IMR-90 (cell line): ENCODE results near the gene GGT6. TPM values are rescaled to one million over a fixed set of nuclear protein-coding genes. Genes with fewer than 3 reads are reported as not detected.

Experiments used
- ATAC-seq: fragments of 200-7000 bp; cut with Tn5 transposase; 2 replicates; pipeline ENCODE4 v1.9.1; 2020; ENCODE audit warnings: low read depth, mild to moderate bottlenecking, moderate library complexity
- BruUV-seq: library from RNA; stranded (reverse); fragments of 400-500 nt; replicated peaks from 2 replicates; lab custom pipeline; 2021; lab: Mats Ljungman, UMichigan
- CTCF ChIA-PET: fragments of 300-600 bp; formaldehyde crosslinking; extraction: SDS; loops from one replicate; lab custom pipeline; 2021; ENCODE audit warnings: antibody characterized with exemption; lab: Yijun Ruan, JAX
- POLR2A ChIA-PET: fragments of 300-600 bp; sonication (Branson Sonifier 250); formaldehyde crosslinking; loops from one replicate; lab custom pipeline; 2022; ENCODE audit warnings: antibody characterized with exemption; ENCODE audit not compliant: unreplicated experiment; lab: Charles Lee
- DNase-seq: peaks from one replicate; pipeline ENCODE4 v3.0.0; 2013
- H2AFZ ChIP-seq: replicated peaks from 2 replicates; pipeline ENCODE3; 2013; ENCODE audit warnings: low read length, mild to moderate bottlenecking; ENCODE audit not compliant: poor library complexity
- H2AK5ac ChIP-seq: 2 replicates; pipeline ENCODE4 v1.6.1; 2013; ENCODE audit warnings: low read depth, low read length, inconsistent platforms
- H2AK9ac ChIP-seq: replicated peaks from 2 replicates; pipeline ENCODE3; 2013; ENCODE audit warnings: mild to moderate bottlenecking, low read depth, low read length, moderate library complexity; ENCODE audit not compliant: poor library complexity
- H2BK120ac ChIP-seq: 2 replicates; pipeline ENCODE4 v1.6.1; 2013; ENCODE audit warnings: low read depth, low read length, inconsistent platforms
- H2BK15ac ChIP-seq: 3 replicates; pipeline ENCODE4 v1.6.1; 2013; ENCODE audit warnings: low read depth, low read length, inconsistent platforms
- H2BK20ac ChIP-seq: 2 replicates; pipeline ENCODE4 v1.6.1; 2013; ENCODE audit warnings: low read depth, mild to moderate bottlenecking, inconsistent platforms, low read length, moderate library complexity
- H2BK5ac ChIP-seq: 2 replicates; pipeline ENCODE4 v1.6.1; 2013; ENCODE audit warnings: mild to moderate bottlenecking, low read depth, low read length, inconsistent platforms; ENCODE audit not compliant: poor library complexity, severe bottlenecking
- H3K14ac ChIP-seq: replicated peaks from 2 replicates; pipeline ENCODE4 v1.6.1; 2013; ENCODE audit warnings: low read depth, low read length, inconsistent platforms
- H3K18ac ChIP-seq: 2 replicates; pipeline ENCODE4 v1.6.1; 2013; ENCODE audit warnings: low read depth, low read length, control low read depth
- H3K23ac ChIP-seq: 2 replicates; pipeline ENCODE4 v1.6.1; 2013; ENCODE audit warnings: low read depth, low read length, inconsistent platforms
- H3K27ac ChIP-seq: 2 replicates; pipeline ENCODE4 v1.5.1; 2013; ENCODE audit warnings: mild to moderate bottlenecking, control low read depth, low read length; ENCODE audit not compliant: insufficient read depth
- H3K27me3 ChIP-seq: 2 replicates; pipeline ENCODE4 v1.6.1; 2013; ENCODE audit warnings: low read length; ENCODE audit not compliant: control insufficient read depth, insufficient read depth
- H3K36me3 ChIP-seq: 2 replicates; pipeline ENCODE4 v1.6.1; 2013; ENCODE audit warnings: low read length, mixed read lengths; ENCODE audit not compliant: control insufficient read depth, insufficient read depth
- H3K4ac ChIP-seq: 2 replicates; pipeline ENCODE4 v1.6.1; 2013; ENCODE audit warnings: low read depth, low read length, inconsistent platforms
- H3K4me1 ChIP-seq: 2 replicates; pipeline ENCODE4 v1.6.1; 2013; ENCODE audit warnings: low read length, mixed read lengths; ENCODE audit not compliant: control insufficient read depth, insufficient read depth
- H3K4me2 ChIP-seq: 2 replicates; pipeline ENCODE4 v1.6.1; 2013; ENCODE audit warnings: low read depth, mild to moderate bottlenecking, control low read depth, low read length, moderate library complexity
- H3K4me3 ChIP-seq: 2 replicates; pipeline ENCODE4 v1.5.1; 2013; ENCODE audit warnings: low read depth, mild to moderate bottlenecking, control low read depth, low read length, moderate library complexity; ENCODE audit not compliant: insufficient read depth
- H3K56ac ChIP-seq: 2 replicates; pipeline ENCODE4 v1.6.1; 2013; ENCODE audit warnings: low read length, inconsistent platforms; ENCODE audit not compliant: insufficient read depth; ENCODE audit errors: extremely low read depth
- H3K79me1 ChIP-seq, 2 experiments: 2 replicates each; pipeline ENCODE4 v1.6.1; 2013; ENCODE audit warnings: low read length in 2 of 2, inconsistent platforms in 1 of 2, low read depth in 1 of 2
- H3K9ac ChIP-seq: 2 replicates; pipeline ENCODE4 v1.6.1; 2013; ENCODE audit warnings: low read depth, low read length, control low read depth
- H3K9me1 ChIP-seq: 2 replicates; pipeline ENCODE4 v1.6.1; 2013; ENCODE audit warnings: low read length, inconsistent platforms; ENCODE audit not compliant: insufficient read depth
- H3K9me3 ChIP-seq: 2 replicates; pipeline ENCODE4 v1.6.1; 2013; ENCODE audit warnings: low read length; ENCODE audit not compliant: control insufficient read depth, insufficient read depth
- H4K20me1 ChIP-seq: 2 replicates; pipeline ENCODE4 v1.6.1; 2013; ENCODE audit warnings: low read length, inconsistent platforms; ENCODE audit not compliant: insufficient read depth
- H4K5ac ChIP-seq: 2 replicates; pipeline ENCODE4 v1.6.1; 2013; ENCODE audit warnings: mild to moderate bottlenecking, low read depth, low read length, control low read depth
- H4K8ac ChIP-seq, 2 experiments: 2 replicates each; pipeline ENCODE4 v1.6.1; 2013; ENCODE audit warnings: low read depth in 2 of 2, low read length in 2 of 2, control low read depth in 1 of 2, inconsistent platforms in 1 of 2
- H4K91ac ChIP-seq: 2 replicates; pipeline ENCODE4 v1.6.1; 2013; ENCODE audit warnings: low read depth, low read length, inconsistent platforms; ENCODE audit not compliant: insufficient read depth
- MAFK ChIP-seq: IDR thresholded peaks from 2 replicates; pipeline ENCODE4 v1.6.1; 2012; ENCODE audit warnings: low read depth, low read length, improper control_type of control experiment
- MXI1 ChIP-seq: IDR thresholded peaks from 2 replicates; pipeline ENCODE4 v1.6.1; 2012; ENCODE audit warnings: low read depth, mild to moderate bottlenecking, low read length, moderate library complexity, borderline replicate concordance
- POLR2A ChIP-seq: IDR thresholded peaks from 2 replicates; pipeline ENCODE4 v1.6.1; 2012; ENCODE audit warnings: mild to moderate bottlenecking, low read depth, low read length
- RAD21 ChIP-seq: IDR thresholded peaks from 2 replicates; pipeline ENCODE4 v1.6.1; 2012; ENCODE audit warnings: low read length, improper control_type of control experiment
- RCOR1 ChIP-seq: IDR thresholded peaks from 2 replicates; pipeline ENCODE4 v1.6.1; 2012; ENCODE audit warnings: mild to moderate bottlenecking, low read length, improper control_type of control experiment; ENCODE audit not compliant: insufficient replicate concordance
- RFX5 ChIP-seq: IDR thresholded peaks from 2 replicates; pipeline ENCODE4 v1.8.0; 2012; ENCODE audit warnings: low read depth, mild to moderate bottlenecking, low read length, moderate library complexity
- WGBS, 2 experiments: methylation state at CpG; one replicate each; pipeline versions ENCODE4 v1.1.5 to v1.1.7; 2013; ENCODE audit warnings: missing lambda C conversion rate in 2 of 2; ENCODE audit not compliant: insufficient read length in 1 of 2; ENCODE audit errors: extremely low coverage in 2 of 2; 5-methylcytosine and 5-hydroxymethylcytosine counted together
- dilution Hi-C: fragments of 300-500 bp; cut with HindIII; formaldehyde crosslinking; loops from one replicate; pipeline ENCODE4 v1.14.3; 2018; ENCODE audit warnings: low sequenced_read_pairs; ENCODE audit not compliant: unreplicated experiment
- in situ Hi-C: fragments of 300-500 bp; cut with MboI; formaldehyde crosslinking; loops from 3 replicates; pipeline ENCODE4 v1.14.3; 2019; ENCODE audit warnings: low sequenced_read_pairs, inconsistent platforms, mixed read lengths
- intact Hi-C: fragments of 100-400 bp; cut with micrococcal nuclease; formaldehyde crosslinking; loops from 2 replicates; pipeline ENCODE4 v1.10.0; 2022
- polyA plus RNA-seq, 3 experiments: library from polyadenylated mRNA; depleted of rRNA; stranded (reverse); fragments of >200 nt; gene quantifications; 2 replicates each; pipeline ENCODE4 v1.2.3, GENCODE V29; 2012; ENCODE audit warnings: low replicate concordance in 1 of 3
- total RNA-seq: library from RNA; depleted of rRNA; stranded (reverse); fragments of >200 nt; gene quantifications from 2 replicates; pipeline ENCODE4 v1.2.3, GENCODE V29; 2012
- TF ChIP-seq, protein P1 (sequence below): conservative IDR thresholded peaks from 2 replicates; pipeline ENCODE4 v1.5.1; 2012; ENCODE audit warnings: mild to moderate bottlenecking, low read depth, low read length, improper control_type of control experiment
- TF ChIP-seq, protein P2 (sequence below): fragments of 150-350 bp; IDR thresholded peaks from 2 replicates; pipeline ENCODE4 v1.6.1; 2016; ENCODE audit warnings: low read depth, mild to moderate bottlenecking, low read length, moderate library complexity, borderline replicate concordance

Gene GGT6
- total and polyA plus RNA-seq, 2 of the 4 experiments (the other 2 are of a cell fraction) = not detected

DNA sequence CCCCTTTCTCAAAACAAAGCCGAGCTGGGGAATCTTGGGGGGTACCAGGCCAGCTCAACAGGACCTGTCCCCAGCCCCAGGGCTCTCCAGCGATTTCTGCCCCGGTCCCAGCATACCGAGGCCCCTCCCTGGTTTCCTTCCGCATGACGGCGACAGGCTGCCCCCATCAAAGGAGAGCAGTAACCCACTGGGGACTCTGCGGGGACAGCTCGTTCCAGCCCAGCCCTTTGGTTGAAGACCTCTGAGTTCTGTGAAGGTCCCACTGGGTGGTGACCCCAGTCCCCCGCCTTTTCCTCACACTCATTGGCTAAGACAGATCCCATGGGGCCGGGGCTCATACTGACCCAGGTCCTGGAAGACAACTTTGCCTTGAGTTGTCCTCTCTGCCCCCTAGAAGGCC, 28.0 kb upstream of the GGT6 start:
- Histone ChIP-seq H3K4ac (no peak overlapping the region), H3K23ac (no peak overlapping the region), H2AK9ac (no peak overlapping the region), H3K56ac (no peak overlapping the region), H3K4me2 (no peak overlapping the region), H3K4me1 (peaks cover 2% of the 10 kb centered on the region; the same call in 1 of the 2 replicates), H3K9ac (no peak overlapping the region), H3K27me3 (peaks cover 70% of the 10 kb centered on the region), H3K9me1 (no peaks in the 10 kb centered on the region), H3K27ac (no peak overlapping the region), H3K36me3 (no peaks in the 10 kb centered on the region), H2BK5ac (no peak overlapping the region), H4K20me1 (no peaks in the 10 kb centered on the region), H2AK5ac (no peak overlapping the region), H3K9me3 (no peaks in the 10 kb centered on the region), H4K8ac (no peak overlapping the region), H2AFZ (no peak overlapping the region), H2BK15ac (no peak overlapping the region), H4K91ac (no peak overlapping the region), H3K4me3 (no peak overlapping the region), H3K79me1 (no peaks in the 10 kb centered on the region), H2BK20ac (no peak overlapping the region), H3K14ac (no peak overlapping the region), H2BK120ac (no peak overlapping the region), H4K5ac (no peak overlapping the region), H3K18ac (no peak overlapping the region)
- intact Hi-C loops = no loop called here
- POLR2A ChIA-PET = no interaction called here
- dilution Hi-C loops = no loop called here
- CTCF ChIA-PET = interaction anchor here (0.8 kb wide), 1 partner anchor 674 kb away, joined by 4 read pairs; no protein-coding TSS in a partner anchor
- in situ Hi-C loops = no loop called here
- WGBS, 2 experiments = 17% methylated on average over 1 of the region's 11 CpGs; no CpG with 5 or more reads in 1 of the 2 experiments
- ATAC-seq (no peak), DNase-seq (no peak)
- TF ChIP-seq, protein P1, sequence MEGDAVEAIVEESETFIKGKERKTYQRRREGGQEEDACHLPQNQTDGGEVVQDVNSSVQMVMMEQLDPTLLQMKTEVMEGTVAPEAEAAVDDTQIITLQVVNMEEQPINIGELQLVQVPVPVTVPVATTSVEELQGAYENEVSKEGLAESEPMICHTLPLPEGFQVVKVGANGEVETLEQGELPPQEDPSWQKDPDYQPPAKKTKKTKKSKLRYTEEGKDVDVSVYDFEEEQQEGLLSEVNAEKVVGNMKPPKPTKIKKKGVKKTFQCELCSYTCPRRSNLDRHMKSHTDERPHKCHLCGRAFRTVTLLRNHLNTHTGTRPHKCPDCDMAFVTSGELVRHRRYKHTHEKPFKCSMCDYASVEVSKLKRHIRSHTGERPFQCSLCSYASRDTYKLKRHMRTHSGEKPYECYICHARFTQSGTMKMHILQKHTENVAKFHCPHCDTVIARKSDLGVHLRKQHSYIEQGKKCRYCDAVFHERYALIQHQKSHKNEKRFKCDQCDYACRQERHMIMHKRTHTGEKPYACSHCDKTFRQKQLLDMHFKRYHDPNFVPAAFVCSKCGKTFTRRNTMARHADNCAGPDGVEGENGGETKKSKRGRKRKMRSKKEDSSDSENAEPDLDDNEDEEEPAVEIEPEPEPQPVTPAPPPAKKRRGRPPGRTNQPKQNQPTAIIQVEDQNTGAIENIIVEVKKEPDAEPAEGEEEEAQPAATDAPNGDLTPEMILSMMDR = no peak
- TF ChIP-seq POLR2A (no peak), MAFK (no peak), RCOR1 (no peak), MXI1 (no peak), RAD21 (no peak), RFX5 (no peak)
- TF ChIP-seq, protein P2, sequence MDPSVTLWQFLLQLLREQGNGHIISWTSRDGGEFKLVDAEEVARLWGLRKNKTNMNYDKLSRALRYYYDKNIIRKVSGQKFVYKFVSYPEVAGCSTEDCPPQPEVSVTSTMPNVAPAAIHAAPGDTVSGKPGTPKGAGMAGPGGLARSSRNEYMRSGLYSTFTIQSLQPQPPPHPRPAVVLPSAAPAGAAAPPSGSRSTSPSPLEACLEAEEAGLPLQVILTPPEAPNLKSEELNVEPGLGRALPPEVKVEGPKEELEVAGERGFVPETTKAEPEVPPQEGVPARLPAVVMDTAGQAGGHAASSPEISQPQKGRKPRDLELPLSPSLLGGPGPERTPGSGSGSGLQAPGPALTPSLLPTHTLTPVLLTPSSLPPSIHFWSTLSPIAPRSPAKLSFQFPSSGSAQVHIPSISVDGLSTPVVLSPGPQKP = no peak
- BruUV-seq = no TSS peak
